ENCODE measurements around the gene AMMECR1L.
A peak's percentile ranks its signal among the peaks of the same experiment; 100 is the strongest.
"Not testable (repeated sequence)": the region's sequence is repeated elsewhere in the genome, so short reads cannot be mapped to it uniquely, and the experiment has no call there.

Gene AMMECR1L

GRCh38 chr2:127886593-127886935, 808 bp upstream of the AMMECR1L start:
- DNase-seq = not testable (repeated sequence)

- not testable (repeated sequence) for DNase-seq
Observed at GRCh38 chr2:127884861-127885740, 655 bp downstream of the AMMECR1L start.

- DNase-seq = no peak
Observed at GRCh38 chr2:127884436-127884835, 1.3 kb downstream of the AMMECR1L start.

- no peak for DNase-seq
Observed at GRCh38 chr2:127879899-127880298, 5.9 kb downstream of the AMMECR1L start.

GRCh38 chr2:127877626-127878025, 8.1 kb downstream of the AMMECR1L start:
- DNase-seq = no peak

GRCh38 chr2:127877136-127877535, 8.6 kb downstream of the AMMECR1L start:
- DNase-seq = no peak

GRCh38 chr2:127874378-127875269, 11.1 kb downstream of the AMMECR1L start:
- DNase-seq = no peak

- no peak for DNase-seq
Observed at GRCh38 chr2:127873707-127874303, 12.0 kb downstream of the AMMECR1L start.

- DNase-seq = no peak
Observed at GRCh38 chr2:127872354-127872753, 13.4 kb downstream of the AMMECR1L start.

GRCh38 chr2:127865926-127866325, 19.8 kb downstream of the AMMECR1L start:
- no peak for DNase-seq

GRCh38 chr2:127864877-127865276, 20.9 kb downstream of the AMMECR1L start:
- no peak for DNase-seq

- DNase-seq = no peak
Observed at GRCh38 chr2:127862228-127862627, 23.5 kb downstream of the AMMECR1L start.

GRCh38 chr2:127860130-127860529, 25.6 kb downstream of the AMMECR1L start:
- DNase-seq = no peak

GRCh38 chr2:127859712-127860085, 26.1 kb downstream of the AMMECR1L start:
- no peak for DNase-seq

- peak; percentile 27 for DNase-seq
Observed at GRCh38 chr2:127857265-127857808, 28.4 kb downstream of the AMMECR1L start.

GRCh38 chr2:127853671-127854070, 32.1 kb downstream of the AMMECR1L start:
- DNase-seq = no peak

- no peak for DNase-seq
Observed at GRCh38 chr2:127852388-127852787, 33.4 kb downstream of the AMMECR1L start.

GRCh38 chr2:127847931-127848330, 37.8 kb downstream of the AMMECR1L start:
- no peak for DNase-seq

GRCh38 chr2:127844973-127845372, 40.8 kb downstream of the AMMECR1L start:
- no peak for DNase-seq

- DNase-seq = no peak
Observed at GRCh38 chr2:127843677-127844076, 42.1 kb downstream of the AMMECR1L start.

- no peak for DNase-seq
Observed at GRCh38 chr2:127841466-127842178, 44.1 kb downstream of the AMMECR1L start.

GRCh38 chr2:127840893-127841292, 44.9 kb downstream of the AMMECR1L start:
- DNase-seq = no peak

Data from GOT3 (cell line).